Liver (tissue), 3 donors: ENCODE results near the gene TXN2.

ENCODE experiments used
- ATF3 ChIP-seq: IDR thresholded peaks from 2 replicates; pipeline ENCODE4 v1.6.1; 2016; ENCODE audit warnings: antibody characterized with exemption
- CTCF ChIP-seq: fragments of 150-350 bp; IDR thresholded peaks from 2 replicates; pipeline ENCODE4 v1.5.1; 2017; ENCODE audit warnings: improper control_type of control experiment, low read depth, low read length; ENCODE audit not compliant: missing input control
- EGR1 ChIP-seq, 2 donors: IDR thresholded peaks; 2 replicates each; pipeline ENCODE4 v1.6.1; 2016 to 2018; ENCODE audit warnings: antibody characterized with exemption in 2 of 2, low read depth in 2 of 2
- FOXA1 ChIP-seq: IDR thresholded peaks from 2 replicates; pipeline ENCODE4 v1.6.1; 2016; ENCODE audit warnings: antibody characterized with exemption
- GABPA ChIP-seq, 2 donors: IDR thresholded peaks in 1 of 2; conservative IDR thresholded peaks in 1 of 2; 2 replicates each; pipeline ENCODE4 v1.6.1; 2016; ENCODE audit warnings: antibody characterized with exemption in 2 of 2, mild to moderate bottlenecking in 1 of 2, moderate library complexity in 1 of 2
- JUND ChIP-seq, 2 donors: IDR thresholded peaks; 2 replicates each; pipeline ENCODE4 v1.6.1; 2016; ENCODE audit warnings: antibody characterized with exemption in 2 of 2
- MAX ChIP-seq: IDR thresholded peaks from 2 replicates; pipeline ENCODE4 v1.6.1; 2016; ENCODE audit warnings: antibody characterized with exemption
- NR2F2 ChIP-seq: IDR thresholded peaks from 2 replicates; pipeline ENCODE4 v1.6.1; 2016; ENCODE audit warnings: antibody characterized with exemption
- RAD21 ChIP-seq, 2 donors: IDR thresholded peaks; 2 replicates each; pipeline ENCODE4 v1.6.1; 2016; ENCODE audit warnings: antibody characterized with exemption in 2 of 2, mild to moderate bottlenecking in 2 of 2
- REST ChIP-seq: IDR thresholded peaks from 2 replicates; pipeline ENCODE4 v1.6.1; 2016; ENCODE audit warnings: antibody characterized with exemption, mild to moderate bottlenecking
- RXRA ChIP-seq, 2 donors: IDR thresholded peaks; 2 replicates each; pipeline ENCODE4 v1.6.1; 2017 to 2018; ENCODE audit warnings: antibody characterized with exemption in 2 of 2, mild to moderate bottlenecking in 1 of 2
- TAF1 ChIP-seq: conservative IDR thresholded peaks from 2 replicates; pipeline ENCODE4 v1.6.1; 2016; ENCODE audit warnings: antibody characterized with exemption, mild to moderate bottlenecking
- YY1 ChIP-seq: IDR thresholded peaks from 2 replicates; pipeline ENCODE4 v1.6.1; 2016; ENCODE audit warnings: antibody characterized with exemption, mild to moderate bottlenecking
- ZBTB33 ChIP-seq: IDR thresholded peaks from 2 replicates; pipeline ENCODE4 v1.6.1; 2016; ENCODE audit warnings: antibody characterized with exemption
- donor health status: healthy.
- donor health status: healthy.

- no peak for TF ChIP-seq CTCF
- no peak for TF ChIP-seq GABPA (IDR thresholded peaks at IDR 0.05 in 1 of 2, conservative IDR thresholded peaks at IDR 0.05 in 1 of 2)
- no peak for TF ChIP-seq REST
- no peak for TF ChIP-seq ZBTB33
- no peak for TF ChIP-seq ATF3
- no peak for TF ChIP-seq MAX
- no peak for TF ChIP-seq TAF1
- no peak for TF ChIP-seq RAD21 (IDR thresholded peaks at IDR 0.05)
- no peak for TF ChIP-seq JUND (IDR thresholded peaks at IDR 0.05)
- TF ChIP-seq FOXA1, result no peak
- TF ChIP-seq YY1, result no peak
- no peak for TF ChIP-seq EGR1 (IDR thresholded peaks at IDR 0.05; ENCODE audit: low read depth in 2 of 2)
- TF ChIP-seq RXRA (IDR thresholded peaks at IDR 0.05), result no peak
- no peak for TF ChIP-seq NR2F2
Observed at GRCh38 chr22:36471341-36471821, 10.1 kb downstream of the TXN2 start.
